HepG2 (cell line): Measurements from ENCODE around the gene ACBD6. TPM values are rescaled to one million over a fixed set of nuclear protein-coding genes. Genes with fewer than 3 reads are reported as not detected.

Source experiments
- ATAC-seq: fragments of 200-7000 bp; cut with Tn5 transposase; 3 replicates; pipeline ENCODE4 v1.9.1; 2020; ENCODE audit warnings: mild to moderate bottlenecking, moderate library complexity
- BruUV-seq: library from RNA; stranded (reverse); fragments of 400-500 nt; replicated peaks from 2 replicates; lab custom pipeline; 2021; lab: Mats Ljungman, UMichigan
- CTCF ChIA-PET: fragments of 300-600 bp; formaldehyde crosslinking; extraction: SDS; loops from one replicate; lab custom pipeline; 2021; ENCODE audit warnings: low total read pairs, inconsistent platforms, low intra/inter-chr PET ratio; lab: Yijun Ruan, JAX
- POLR2A ChIA-PET: fragments of 350-600 bp; sonication (Branson Sonifier 250); formaldehyde crosslinking; loops from one replicate; lab custom pipeline; 2020; ENCODE audit warnings: antibody characterized with exemption, inconsistent platforms; lab: Yijun Ruan, JAX
- DNase-seq: peaks from one replicate; pipeline ENCODE4 v3.0.0-alpha.2; 2015; ENCODE audit warnings: low spot score
- FAIRE-seq: peaks from 3 replicates; lab custom pipeline; 2011; peaks lifted over from hg19 to GRCh38; lab: Jason Lieb, UNC
- H2AFZ ChIP-seq: one replicate; pipeline ENCODE4 v1.6.1; 2011; ENCODE audit warnings: low read length, inconsistent platforms
- H3K27ac ChIP-seq: fragments of 300-600 bp; 3 replicates; pipeline ENCODE4 v1.8.0; 2011; ENCODE audit warnings: mixed run types, mild to moderate bottlenecking, mixed read lengths, low read length, inconsistent platforms; ENCODE audit not compliant: insufficient read depth; ENCODE audit errors: extremely low read length
- H3K27me3 ChIP-seq, 2 experiments: fragments of 200-600 bp in 1 of 2; 2 replicates in 1 of 2; 3 replicates in 1 of 2; pipeline versions ENCODE4 v1.6.0 to v1.8.0; 2011; ENCODE audit warnings: low read length in 2 of 2, mild to moderate bottlenecking in 2 of 2, moderate library complexity in 2 of 2, inconsistent platforms in 1 of 2; ENCODE audit not compliant: insufficient read depth in 2 of 2, control insufficient read depth in 1 of 2
- H3K36me3 ChIP-seq, 2 experiments: fragments of 200-600 bp in 1 of 2; replicated peaks in 1 of 2; 2 replicates in 1 of 2; 3 replicates in 1 of 2; pipeline versions ENCODE4 v1.5.1 to v1.8.0; 2011; ENCODE audit warnings: low read length in 2 of 2, inconsistent platforms in 1 of 2; ENCODE audit not compliant: insufficient read depth in 2 of 2, control insufficient read depth in 1 of 2
- H3K4me1 ChIP-seq: 2 replicates; pipeline ENCODE4 v1.5.1; 2012; ENCODE audit warnings: low read length, inconsistent platforms; ENCODE audit not compliant: insufficient read depth
- H3K4me2 ChIP-seq: 2 replicates; pipeline ENCODE4 v1.6.0; 2011; ENCODE audit warnings: low read depth, low read length, inconsistent platforms
- H3K4me3 ChIP-seq, 3 experiments: fragments of 200-600 bp in 1 of 3; sonication (generic), shearing (Covaris generic) in 1 of 3; replicated peaks in 1 of 3; 2 replicates each; pipeline ENCODE4 v1.5.1; 2011 to 2016; ENCODE audit warnings: low read length in 3 of 3, inconsistent platforms in 2 of 3, low read depth in 2 of 3, mild to moderate bottlenecking in 2 of 3, control low read depth in 1 of 3, mixed read lengths in 1 of 3; ENCODE audit not compliant: insufficient read depth in 1 of 3
- H3K79me2 ChIP-seq: one replicate; pipeline ENCODE4 v1.6.1; 2011; ENCODE audit warnings: low read length, inconsistent platforms; ENCODE audit not compliant: insufficient read depth
- H3K9ac ChIP-seq: 2 replicates; pipeline ENCODE4 v1.6.0; 2011; ENCODE audit warnings: mild to moderate bottlenecking, low read depth, low read length, inconsistent platforms; ENCODE audit not compliant: insufficient read depth
- H3K9me3 ChIP-seq: 2 replicates; pipeline ENCODE4 v1.5.1; 2012; ENCODE audit warnings: mild to moderate bottlenecking, low read length
- H4K20me1 ChIP-seq: 2 replicates; pipeline ENCODE4 v1.6.0; 2011; ENCODE audit warnings: inconsistent platforms, mild to moderate bottlenecking, low read length, moderate library complexity; ENCODE audit not compliant: insufficient read depth
- ARID4A ChIP-seq: sonication (generic); formaldehyde crosslinking; IDR thresholded peaks from 2 replicates; pipeline ENCODE4 v1.5.0; 2020; ENCODE audit warnings: mild to moderate bottlenecking, missing genetic modification reagents, borderline replicate concordance
- CAMTA2 ChIP-seq: sonication (generic); formaldehyde crosslinking; IDR thresholded peaks from 2 replicates; pipeline ENCODE4 v1.4.0; 2020; ENCODE audit warnings: mild to moderate bottlenecking, missing genetic modification reagents, borderline replicate concordance
- CTCF ChIP-seq: sonication (generic); formaldehyde crosslinking; IDR thresholded peaks from 2 replicates; pipeline ENCODE4 v1.5.0; 2020; ENCODE audit warnings: mild to moderate bottlenecking, missing genetic modification reagents, moderate library complexity
- FOXA1 ChIP-seq, 2 experiments: fragments of 450-650 bp in 1 of 2; sonication (generic) in 1 of 2; formaldehyde crosslinking in 1 of 2; IDR thresholded peaks; 2 replicates each; pipeline versions ENCODE4 v1.4.0 to v1.6.1; 2016 to 2020; ENCODE audit warnings: missing genetic modification reagents in 1 of 2
- KAT8 ChIP-seq: IDR thresholded peaks from 2 replicates; pipeline ENCODE4 v1.6.1; 2016; ENCODE audit warnings: missing genetic modification reagents, missing compliant biosample characterization
- KDM2A ChIP-seq: sonication (generic); formaldehyde crosslinking; IDR thresholded peaks from 2 replicates; pipeline ENCODE4 v1.4.0; 2020; ENCODE audit warnings: low read depth, missing genetic modification reagents, borderline replicate concordance
- LCORL ChIP-seq, 2 experiments: fragments of 450-650 bp in 1 of 2; sonication (generic) in 1 of 2; formaldehyde crosslinking in 1 of 2; IDR thresholded peaks; 2 replicates each; pipeline versions ENCODE4 v1.5.0 to v1.6.1; 2017 to 2020; ENCODE audit warnings: antibody characterized with exemption in 1 of 2, missing genetic modification reagents in 1 of 2
- RBAK ChIP-seq: sonication (generic); formaldehyde crosslinking; IDR thresholded peaks from 2 replicates; pipeline ENCODE4 v1.5.1; 2020; ENCODE audit warnings: mild to moderate bottlenecking, missing genetic modification reagents
- SAP130 ChIP-seq: IDR thresholded peaks from 2 replicates; pipeline ENCODE4 v1.6.1; 2016; ENCODE audit warnings: low read depth
- STAG1 ChIP-seq: sonication (generic); formaldehyde crosslinking; IDR thresholded peaks from 2 replicates; pipeline ENCODE4 v1.4.0; 2020; ENCODE audit warnings: missing genetic modification reagents
- TFAP4 ChIP-seq: sonication (generic); IDR thresholded peaks from 2 replicates; pipeline ENCODE4 v1.6.1; 2016; ENCODE audit warnings: low read depth, borderline replicate concordance
- ZEB1 ChIP-seq: IDR thresholded peaks from 2 replicates; pipeline ENCODE4 v1.6.1; 2012; ENCODE audit warnings: mild to moderate bottlenecking, low read depth, inconsistent platforms; ENCODE audit not compliant: insufficient replicate concordance
- ZNF597 ChIP-seq: sonication (generic); formaldehyde crosslinking; IDR thresholded peaks from 2 replicates; pipeline ENCODE4 v1.5.0; 2020; ENCODE audit warnings: missing genetic modification reagents
- WGBS: methylation state at CpG from one replicate; pipeline ENCODE4 v1.1.6; 2017; ENCODE audit warnings: low lambda C conversion rate; 5-methylcytosine and 5-hydroxymethylcytosine counted together
- in situ Hi-C: cut with HindIII; loops from 2 replicates; pipeline ENCODE4 v1.10.0; 2017; ENCODE audit warnings: low pct_unique_long_range_greater_than_20kb; ENCODE audit not compliant: extremely low pct_ligation_motif_present
- intact Hi-C: fragments of 100-400 bp; cut with micrococcal nuclease; formaldehyde crosslinking; loops from one replicate; pipeline ENCODE4 v1.10.0; 2022; ENCODE audit not compliant: unreplicated experiment
- polyA plus RNA-seq, 8 experiments: library from polyadenylated mRNA; depleted of rRNA in 3 of 8; stranded (reverse) in 7 of 8; unstranded in 1 of 8; fragments of >200 nt; fragmentation: Illumina TruSeq in 4 of 8; extraction: Trizol in 4 of 8; gene quantifications; 2 replicates each; pipeline versions ENCODE4 v1.2.1 to v1.2.3, GENCODE V29; 2011 to 2016; ENCODE audit warnings: low read depth in 4 of 8, missing spikeins in 1 of 8, mixed read lengths in 1 of 8; ENCODE audit not compliant: insufficient read depth in 1 of 8
- total RNA-seq, 5 experiments: library from RNA; depleted of rRNA; stranded (reverse); fragments of >200 nt; fragmentation: Illumina TruSeq; extraction: Trizol; gene quantifications; 2 replicates each; pipeline ENCODE4 v1.2.3, GENCODE V29; 2016; ENCODE audit warnings: low read depth in 1 of 5

Gene ACBD6
- total and polyA plus RNA-seq, 2 of the 13 experiments (the other 11 are each of a cell fraction or from before 2014, with no cell fraction given) = 33.5 to 47.2 TPM

- no TSS peak for BruUV-seq
- H4K20me1 ChIP-seq = no peaks in the 10 kb centered on the region; the same call in 1 of the 2 replicates
- H2AFZ ChIP-seq = no peak overlapping the region
- 27% methylated on average over 12 of the region's 14 CpGs for WGBS
- no peak overlapping the region for H3K27ac ChIP-seq
- peak overlapping the region; percentile 52 for H3K4me2 ChIP-seq
- in situ Hi-C loops = loop anchor here (10.0 kb wide), 1 partner anchor 85 kb away; no protein-coding TSS in a partner anchor
- H3K9me3 ChIP-seq = no peaks in the 10 kb centered on the region
- H3K9ac ChIP-seq = no peak overlapping the region
- FAIRE-seq (peak; percentile 90), ATAC-seq (peak; percentile 90), DNase-seq (peak; percentile 69)
- TF ChIP-seq CTCF (CRISPR knock-in tag) (peak; percentile 67), RBAK (CRISPR knock-in tag) (peak; percentile 72), CAMTA2 (no peak), TFAP4 (peak; percentile 37; the same call in 1 of the 2 replicates), ZNF597 (CRISPR knock-in tag) (no peak), LCORL (IDR thresholded peaks at IDR 0.05) (no peak), LCORL (CRISPR knock-in tag; IDR thresholded peaks at IDR 0.05) (0 out of 2 replicates have a peak, but pooled peaks have one; percentile 25), ZEB1 (peak; percentile 59), STAG1 (peak; percentile 54), KAT8 (CRISPR knock-in tag) (no peak), SAP130 (CRISPR knock-in tag) (0 out of 2 replicates have a peak, but pooled peaks have one; percentile 7), KDM2A (CRISPR knock-in tag) (peak; percentile 10; the same call in 1 of the 2 replicates), FOXA1 (IDR thresholded peaks at IDR 0.05) (no peak), FOXA1 (CRISPR knock-in tag; IDR thresholded peaks at IDR 0.05) (0 out of 2 replicates have a peak, but pooled peaks have one; percentile 15), ARID4A (CRISPR knock-in tag) (peak; percentile 25; the same call in 1 of the 2 replicates)
- no peaks in the 10 kb centered on the region for H3K79me2 ChIP-seq
- CTCF ChIA-PET = no interaction called here
- 0 out of 5 replicates have a peak, but pooled peaks cover 0 to under 1% of the 10 kb centered on the region in 2 experiments for H3K27me3 ChIP-seq
- intact Hi-C loops = loop anchor here (1.0 kb wide), 1 partner anchor 21 kb away; no protein-coding TSS in a partner anchor
- POLR2A ChIA-PET = no interaction called here
- H3K4me3 ChIP-seq = peak overlapping the region in 1 of 3 experiments; percentile 8; a peak in 1 of 6 replicates
- H3K36me3 ChIP-seq = peaks cover 0 to 8% of the 10 kb centered on the region in 2 experiments; a peak in 1 of 5 replicates
- peaks cover 36% of the 10 kb centered on the region for H3K4me1 ChIP-seq
Observed at GRCh38 chr1:180269645-180270529, 232.5 kb downstream of the ACBD6 start.
